NB4 (cell line): ENCODE results near the gene CBLB.

Experiments
- MYC ChIP-seq: IDR thresholded peaks from 2 replicates; pipeline ENCODE4 v1.6.1; 2011; ENCODE audit warnings: low read depth, low read length
- POLR2A ChIP-seq: IDR thresholded peaks from 2 replicates; pipeline ENCODE4 v1.6.1; 2011; ENCODE audit warnings: mild to moderate bottlenecking; ENCODE audit not compliant: insufficient read length; ENCODE audit errors: extremely low read depth
- TF ChIP-seq, protein P1 (sequence below): IDR thresholded peaks from one replicate; pipeline ENCODE4 v1.5.1; 2012; ENCODE audit warnings: low read depth, low read length
- TF ChIP-seq, protein P2 (sequence below): IDR thresholded peaks from 2 replicates; pipeline ENCODE4 v1.6.1; 2011; ENCODE audit warnings: low read depth, low read length

DNA sequence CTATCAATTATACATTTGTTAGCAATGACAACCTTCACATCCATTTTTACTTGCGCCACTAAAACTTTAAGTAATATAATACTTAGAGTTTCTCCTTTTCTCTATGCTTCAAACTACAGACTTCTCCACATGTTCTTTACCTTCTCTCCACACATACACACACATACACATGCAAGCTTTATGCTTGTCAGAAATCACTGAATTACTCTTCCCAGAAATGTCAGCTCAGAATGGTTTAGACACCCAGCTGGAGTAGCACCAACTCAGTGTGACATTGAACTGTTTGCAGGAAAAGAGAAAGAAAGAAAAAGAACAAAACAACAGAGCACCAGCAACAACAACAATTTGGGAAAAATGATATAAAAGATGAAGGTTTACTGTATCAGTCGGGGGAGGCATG is 20.9 kb downstream of the CBLB start:
- TF ChIP-seq, protein P1, sequence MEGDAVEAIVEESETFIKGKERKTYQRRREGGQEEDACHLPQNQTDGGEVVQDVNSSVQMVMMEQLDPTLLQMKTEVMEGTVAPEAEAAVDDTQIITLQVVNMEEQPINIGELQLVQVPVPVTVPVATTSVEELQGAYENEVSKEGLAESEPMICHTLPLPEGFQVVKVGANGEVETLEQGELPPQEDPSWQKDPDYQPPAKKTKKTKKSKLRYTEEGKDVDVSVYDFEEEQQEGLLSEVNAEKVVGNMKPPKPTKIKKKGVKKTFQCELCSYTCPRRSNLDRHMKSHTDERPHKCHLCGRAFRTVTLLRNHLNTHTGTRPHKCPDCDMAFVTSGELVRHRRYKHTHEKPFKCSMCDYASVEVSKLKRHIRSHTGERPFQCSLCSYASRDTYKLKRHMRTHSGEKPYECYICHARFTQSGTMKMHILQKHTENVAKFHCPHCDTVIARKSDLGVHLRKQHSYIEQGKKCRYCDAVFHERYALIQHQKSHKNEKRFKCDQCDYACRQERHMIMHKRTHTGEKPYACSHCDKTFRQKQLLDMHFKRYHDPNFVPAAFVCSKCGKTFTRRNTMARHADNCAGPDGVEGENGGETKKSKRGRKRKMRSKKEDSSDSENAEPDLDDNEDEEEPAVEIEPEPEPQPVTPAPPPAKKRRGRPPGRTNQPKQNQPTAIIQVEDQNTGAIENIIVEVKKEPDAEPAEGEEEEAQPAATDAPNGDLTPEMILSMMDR = no peak
- no peak for TF ChIP-seq POLR2A
- TF ChIP-seq MYC = no peak
- TF ChIP-seq, protein P2, sequence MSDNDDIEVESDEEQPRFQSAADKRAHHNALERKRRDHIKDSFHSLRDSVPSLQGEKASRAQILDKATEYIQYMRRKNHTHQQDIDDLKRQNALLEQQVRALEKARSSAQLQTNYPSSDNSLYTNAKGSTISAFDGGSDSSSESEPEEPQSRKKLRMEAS = no peak
